GM12891 (cell line): ENCODE measurements around the gene PLCL1.

ENCODE experiments used
- PAX5 ChIP-seq: IDR thresholded peaks from 2 replicates; pipeline ENCODE4 v1.6.1; 2011; ENCODE audit warnings: low read length, moderate library complexity, mild to moderate bottlenecking; ENCODE audit not compliant: insufficient read depth, severe bottlenecking
- POLR2A ChIP-seq: IDR thresholded peaks from 2 replicates; pipeline ENCODE4 v1.6.1; 2011; ENCODE audit warnings: low read depth, low read length, control low read depth
- POLR2AphosphoS5 ChIP-seq: IDR thresholded peaks from 2 replicates; pipeline ENCODE4 v1.6.1; 2011; ENCODE audit warnings: low read depth, low read length, control low read depth
- POU2F2 ChIP-seq: IDR thresholded peaks from 2 replicates; pipeline ENCODE4 v1.6.1; 2011; ENCODE audit warnings: low read depth, mild to moderate bottlenecking, control low read depth, low read length, moderate library complexity
- TAF1 ChIP-seq: IDR thresholded peaks from 2 replicates; pipeline ENCODE4 v1.6.1; 2011; ENCODE audit warnings: low read depth, low read length, control low read depth

- TF ChIP-seq TAF1 (no peak), POLR2A (no peak), POLR2AphosphoS5 (no peak), PAX5 (no peak), POU2F2 (no peak)
Measured at GRCh38 chr2:197871780-197872456, 67.5 kb downstream of the PLCL1 start.
